ENCODE measurements around the gene PCGF3.

DNA sequence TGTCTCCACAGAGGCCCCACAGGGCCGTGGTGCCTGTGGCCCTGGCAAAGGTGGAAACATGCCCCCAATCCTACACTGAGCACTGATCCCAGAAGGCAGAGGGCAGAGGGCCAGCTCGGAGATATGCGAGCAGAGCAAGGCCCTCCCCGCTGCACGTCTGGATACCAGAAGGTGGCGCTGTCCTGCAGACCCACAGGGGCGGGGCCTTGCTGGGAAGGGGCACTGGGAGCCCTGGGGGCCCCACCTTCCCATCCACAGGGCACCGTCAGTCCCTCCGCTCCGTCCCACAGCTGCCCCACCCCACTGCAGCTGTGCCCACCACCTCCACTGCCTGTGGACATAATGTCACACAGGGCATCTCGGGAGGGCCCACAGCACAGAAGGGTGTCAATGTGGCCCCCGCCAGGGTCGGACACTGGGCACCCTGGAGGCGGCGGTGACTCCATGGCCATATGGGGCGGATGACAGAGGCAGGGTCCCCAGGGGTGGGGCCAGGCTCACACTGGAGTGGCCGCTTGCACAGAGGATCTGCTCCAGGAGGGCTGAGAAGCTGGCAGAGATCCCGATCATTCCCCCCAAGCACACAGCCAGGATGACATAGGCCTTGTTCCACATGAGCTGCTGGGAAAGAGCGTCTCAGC is 21.5 kb upstream of the PCGF3 start:
- TF ChIP-seq, protein P1, sequence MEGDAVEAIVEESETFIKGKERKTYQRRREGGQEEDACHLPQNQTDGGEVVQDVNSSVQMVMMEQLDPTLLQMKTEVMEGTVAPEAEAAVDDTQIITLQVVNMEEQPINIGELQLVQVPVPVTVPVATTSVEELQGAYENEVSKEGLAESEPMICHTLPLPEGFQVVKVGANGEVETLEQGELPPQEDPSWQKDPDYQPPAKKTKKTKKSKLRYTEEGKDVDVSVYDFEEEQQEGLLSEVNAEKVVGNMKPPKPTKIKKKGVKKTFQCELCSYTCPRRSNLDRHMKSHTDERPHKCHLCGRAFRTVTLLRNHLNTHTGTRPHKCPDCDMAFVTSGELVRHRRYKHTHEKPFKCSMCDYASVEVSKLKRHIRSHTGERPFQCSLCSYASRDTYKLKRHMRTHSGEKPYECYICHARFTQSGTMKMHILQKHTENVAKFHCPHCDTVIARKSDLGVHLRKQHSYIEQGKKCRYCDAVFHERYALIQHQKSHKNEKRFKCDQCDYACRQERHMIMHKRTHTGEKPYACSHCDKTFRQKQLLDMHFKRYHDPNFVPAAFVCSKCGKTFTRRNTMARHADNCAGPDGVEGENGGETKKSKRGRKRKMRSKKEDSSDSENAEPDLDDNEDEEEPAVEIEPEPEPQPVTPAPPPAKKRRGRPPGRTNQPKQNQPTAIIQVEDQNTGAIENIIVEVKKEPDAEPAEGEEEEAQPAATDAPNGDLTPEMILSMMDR (IDR thresholded peaks at IDR 0.05): peak; percentile 14 to 81 (median 63)
- no peak for TF ChIP-seq POLR2A (IDR thresholded peaks at IDR 0.05)
